ENCODE data around the gene INTS4.

DNA sequence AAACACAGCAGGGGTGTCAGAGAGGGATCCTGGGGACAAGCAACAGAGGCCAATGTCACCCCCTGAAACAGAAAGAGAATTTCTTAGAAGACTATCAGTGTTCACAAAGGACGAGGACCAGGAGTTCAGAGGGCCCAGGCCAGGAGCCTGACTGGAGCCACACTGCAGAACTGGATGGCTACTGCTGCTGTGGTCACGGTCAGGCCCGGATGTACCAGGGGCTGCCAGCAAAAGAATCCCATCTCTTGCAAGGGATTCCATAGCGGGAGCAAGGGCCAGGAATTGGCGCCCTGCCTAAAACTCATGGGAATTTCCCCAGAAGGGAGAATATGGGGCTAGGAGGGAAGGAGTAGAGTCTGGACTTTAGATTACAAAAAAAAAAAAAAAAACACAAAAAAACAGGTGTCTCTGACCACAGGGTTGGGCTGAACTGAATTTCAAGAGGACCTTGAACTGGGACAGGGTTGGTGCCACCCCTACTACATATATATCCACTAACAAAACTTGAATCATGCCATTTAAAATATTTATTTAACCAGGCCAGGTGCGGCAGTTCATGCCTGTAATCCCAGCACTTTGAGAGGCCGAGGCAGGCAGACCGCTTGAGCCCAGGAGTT lies 44.3 kb upstream of the INTS4 start:
- TF ChIP-seq, protein P1, sequence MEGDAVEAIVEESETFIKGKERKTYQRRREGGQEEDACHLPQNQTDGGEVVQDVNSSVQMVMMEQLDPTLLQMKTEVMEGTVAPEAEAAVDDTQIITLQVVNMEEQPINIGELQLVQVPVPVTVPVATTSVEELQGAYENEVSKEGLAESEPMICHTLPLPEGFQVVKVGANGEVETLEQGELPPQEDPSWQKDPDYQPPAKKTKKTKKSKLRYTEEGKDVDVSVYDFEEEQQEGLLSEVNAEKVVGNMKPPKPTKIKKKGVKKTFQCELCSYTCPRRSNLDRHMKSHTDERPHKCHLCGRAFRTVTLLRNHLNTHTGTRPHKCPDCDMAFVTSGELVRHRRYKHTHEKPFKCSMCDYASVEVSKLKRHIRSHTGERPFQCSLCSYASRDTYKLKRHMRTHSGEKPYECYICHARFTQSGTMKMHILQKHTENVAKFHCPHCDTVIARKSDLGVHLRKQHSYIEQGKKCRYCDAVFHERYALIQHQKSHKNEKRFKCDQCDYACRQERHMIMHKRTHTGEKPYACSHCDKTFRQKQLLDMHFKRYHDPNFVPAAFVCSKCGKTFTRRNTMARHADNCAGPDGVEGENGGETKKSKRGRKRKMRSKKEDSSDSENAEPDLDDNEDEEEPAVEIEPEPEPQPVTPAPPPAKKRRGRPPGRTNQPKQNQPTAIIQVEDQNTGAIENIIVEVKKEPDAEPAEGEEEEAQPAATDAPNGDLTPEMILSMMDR (IDR thresholded peaks at IDR 0.05), result no peak
- no peak for TF ChIP-seq POLR2A (IDR thresholded peaks at IDR 0.05)

Data from heart left ventricle (tissue), 13 donors.